K562 (cell line): Measurements from ENCODE around the gene AHI1. TPM values are rescaled to one million over a fixed set of nuclear protein-coding genes. Genes with fewer than 3 reads are reported as not detected.
A peak's percentile ranks its signal among the peaks of the same experiment; 100 is the strongest.

Experiments used
- FIP1L1 ChIP-seq: fragments of 200-400 bp; formaldehyde crosslinking; IDR thresholded peaks from 2 replicates; pipeline ENCODE4 v1.6.1; 2018; ENCODE audit warnings: mild to moderate bottlenecking, low read depth, low read length; ENCODE audit not compliant: poor library complexity, severe bottlenecking
- FOSL1 ChIP-seq: fragments of 200-800 bp; sonication (Bioruptor generic); conservative IDR thresholded peaks from 2 replicates; pipeline ENCODE4 v1.6.1; 2016; ENCODE audit warnings: missing genetic modification characterization, missing compliant biosample characterization
- GABPB1 ChIP-seq: sonication (generic); formaldehyde crosslinking; IDR thresholded peaks from 2 replicates; pipeline ENCODE4 v1.8.0; 2022; ENCODE audit warnings: mild to moderate bottlenecking, missing genetic modification reagents
- ILK ChIP-seq: fragments of 450-650 bp; IDR thresholded peaks from 2 replicates; pipeline ENCODE4 v1.6.1; 2016; ENCODE audit warnings: missing genetic modification characterization, low read depth, mild to moderate bottlenecking, missing compliant biosample characterization, moderate library complexity, borderline replicate concordance
- KAT7 ChIP-seq: sonication (generic); formaldehyde crosslinking; IDR thresholded peaks from 2 replicates; pipeline ENCODE4 v1.8.0; 2022; ENCODE audit warnings: missing genetic modification reagents, mild to moderate bottlenecking, borderline replicate concordance
- L3MBTL2 ChIP-seq: fragments of 450-650 bp; IDR thresholded peaks from 2 replicates; pipeline ENCODE4 v1.6.1; 2016; ENCODE audit warnings: mild to moderate bottlenecking, moderate library complexity
- MAZ ChIP-seq, 2 experiments: fragments of 450-650 bp in 1 of 2; sonication (generic) in 1 of 2; formaldehyde crosslinking; IDR thresholded peaks in 1 of 2; conservative IDR thresholded peaks in 1 of 2; 2 replicates each; pipeline versions ENCODE4 v1.4.0 to v1.5.0; 2020; ENCODE audit warnings: mild to moderate bottlenecking in 1 of 2, missing genetic modification reagents in 1 of 2
- PCBP1 ChIP-seq: fragments of 200-400 bp; formaldehyde crosslinking; IDR thresholded peaks from 2 replicates; pipeline ENCODE4 v1.6.1; 2018; ENCODE audit warnings: mild to moderate bottlenecking, low read depth, low read length; ENCODE audit not compliant: poor library complexity, severe bottlenecking
- POLR2G ChIP-seq: fragments of 200-400 bp; formaldehyde crosslinking; IDR thresholded peaks from 2 replicates; pipeline ENCODE4 v1.6.1; 2017; ENCODE audit warnings: low read depth, mild to moderate bottlenecking, antibody characterized with exemption, low read length, moderate library complexity
- RB1 ChIP-seq: fragments of 450-650 bp; IDR thresholded peaks from 2 replicates; pipeline ENCODE4 v1.6.1; 2017; ENCODE audit warnings: low read depth, mild to moderate bottlenecking
- SAFB ChIP-seq: fragments of 200-400 bp; formaldehyde crosslinking; IDR thresholded peaks from 2 replicates; pipeline ENCODE4 v1.6.1; 2017; ENCODE audit warnings: low read depth, low read length, borderline replicate concordance
- TRIM24 ChIP-seq, 2 experiments: fragments of 450-650 bp; IDR thresholded peaks; 2 replicates each; pipeline ENCODE4 v1.6.1; 2016
- ZNF134 ChIP-seq: fragments of 250-450 bp; sonication (Bioruptor Pico); conservative IDR thresholded peaks from 2 replicates; pipeline ENCODE4 v1.4.0; 2020
- ZNF316 ChIP-seq: fragments of 450-650 bp; IDR thresholded peaks from 2 replicates; pipeline ENCODE4 v1.6.1; 2016
- polyA plus RNA-seq, 8 experiments: library from polyadenylated mRNA; depleted of rRNA in 4 of 8; stranded (reverse) in 5 of 8; unstranded in 3 of 8; fragments of >200 nt; fragmentation: Nextera tagmentation in 2 of 8; fragmentation: Illumina TruSeq in 1 of 8; extraction: Ambion mirVana in 2 of 8; extraction: Trizol in 1 of 8; gene quantifications; 2 replicates each; pipeline versions ENCODE4 v1.2.1 to v1.2.3, GENCODE V29; 2011 to 2014; ENCODE audit warnings: inconsistent platforms in 1 of 8, missing spikeins in 1 of 8
- total RNA-seq, 7 experiments: library from RNA; depleted of rRNA in 6 of 7; stranded (reverse); fragments of >200 nt in 6 of 7; fragmentation: Illumina TruSeq in 2 of 7; extraction: Trizol in 2 of 7; gene quantifications; 2 replicates each; pipeline versions ENCODE4 v1.2.1 to v1.2.3, GENCODE V29; 2011 to 2021; ENCODE audit warnings: low replicate concordance in 1 of 7
- TF ChIP-seq, protein P1 (sequence below): fragments of 250-450 bp; sonication (Bioruptor Pico); IDR thresholded peaks from 2 replicates; pipeline ENCODE4 v1.4.0; 2020
- TF ChIP-seq, protein P2 (sequence below): sonication (generic); formaldehyde crosslinking; IDR thresholded peaks from 2 replicates; pipeline ENCODE4 v1.8.1; 2023; ENCODE audit warnings: mild to moderate bottlenecking, missing genetic modification reagents
- TF ChIP-seq, protein P3 (sequence below): fragments of 250-450 bp; sonication (Bioruptor Pico); IDR thresholded peaks from 2 replicates; pipeline ENCODE4 v1.4.0; 2020; ENCODE audit warnings: mild to moderate bottlenecking, moderate library complexity, borderline replicate concordance

Gene AHI1
- total and polyA plus RNA-seq, 9 of the 15 experiments (the other 6 are each of a cell fraction or from before 2014, with no cell fraction given), result 24.7 to 54.9 (median 32.2) TPM

DNA sequence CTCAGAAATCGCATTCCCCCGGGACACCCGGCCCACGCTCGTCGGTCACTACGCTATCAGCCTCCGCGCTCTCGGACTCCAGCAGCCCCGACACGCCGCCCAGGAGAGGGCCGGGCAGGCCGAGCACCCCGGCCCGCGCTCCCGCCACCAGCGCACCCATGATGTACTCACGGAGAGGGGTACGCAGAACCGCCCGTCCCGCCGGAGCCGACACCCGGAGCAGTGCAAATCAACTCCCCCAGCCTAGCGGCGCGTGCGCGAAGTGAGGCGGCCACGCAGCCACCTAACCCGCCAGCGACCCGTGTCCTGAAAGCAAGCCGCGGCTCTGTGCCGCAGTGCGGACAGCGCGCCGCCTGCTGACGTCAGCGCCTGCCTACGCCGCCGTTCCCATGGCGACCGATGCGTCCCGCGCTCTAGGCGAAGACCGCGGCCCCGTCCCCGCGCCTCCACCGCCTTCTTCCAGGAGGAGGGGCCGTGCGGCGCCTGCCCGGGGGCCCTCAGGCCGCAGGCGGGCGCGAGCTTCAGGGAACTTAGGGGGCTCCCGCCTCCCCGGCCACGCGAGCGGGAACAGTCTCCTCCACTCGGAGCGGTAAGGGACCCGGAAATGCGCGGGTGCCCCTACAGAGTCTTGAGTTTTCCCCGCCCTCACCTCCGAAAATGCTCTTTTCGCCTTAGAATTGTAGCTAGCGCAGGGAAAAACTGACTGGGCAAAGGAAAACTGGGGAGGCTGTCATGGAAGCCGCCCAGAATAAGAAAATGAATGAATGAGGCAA lies at the start of gene AHI1 (continued):
- TF ChIP-seq, protein P1, sequence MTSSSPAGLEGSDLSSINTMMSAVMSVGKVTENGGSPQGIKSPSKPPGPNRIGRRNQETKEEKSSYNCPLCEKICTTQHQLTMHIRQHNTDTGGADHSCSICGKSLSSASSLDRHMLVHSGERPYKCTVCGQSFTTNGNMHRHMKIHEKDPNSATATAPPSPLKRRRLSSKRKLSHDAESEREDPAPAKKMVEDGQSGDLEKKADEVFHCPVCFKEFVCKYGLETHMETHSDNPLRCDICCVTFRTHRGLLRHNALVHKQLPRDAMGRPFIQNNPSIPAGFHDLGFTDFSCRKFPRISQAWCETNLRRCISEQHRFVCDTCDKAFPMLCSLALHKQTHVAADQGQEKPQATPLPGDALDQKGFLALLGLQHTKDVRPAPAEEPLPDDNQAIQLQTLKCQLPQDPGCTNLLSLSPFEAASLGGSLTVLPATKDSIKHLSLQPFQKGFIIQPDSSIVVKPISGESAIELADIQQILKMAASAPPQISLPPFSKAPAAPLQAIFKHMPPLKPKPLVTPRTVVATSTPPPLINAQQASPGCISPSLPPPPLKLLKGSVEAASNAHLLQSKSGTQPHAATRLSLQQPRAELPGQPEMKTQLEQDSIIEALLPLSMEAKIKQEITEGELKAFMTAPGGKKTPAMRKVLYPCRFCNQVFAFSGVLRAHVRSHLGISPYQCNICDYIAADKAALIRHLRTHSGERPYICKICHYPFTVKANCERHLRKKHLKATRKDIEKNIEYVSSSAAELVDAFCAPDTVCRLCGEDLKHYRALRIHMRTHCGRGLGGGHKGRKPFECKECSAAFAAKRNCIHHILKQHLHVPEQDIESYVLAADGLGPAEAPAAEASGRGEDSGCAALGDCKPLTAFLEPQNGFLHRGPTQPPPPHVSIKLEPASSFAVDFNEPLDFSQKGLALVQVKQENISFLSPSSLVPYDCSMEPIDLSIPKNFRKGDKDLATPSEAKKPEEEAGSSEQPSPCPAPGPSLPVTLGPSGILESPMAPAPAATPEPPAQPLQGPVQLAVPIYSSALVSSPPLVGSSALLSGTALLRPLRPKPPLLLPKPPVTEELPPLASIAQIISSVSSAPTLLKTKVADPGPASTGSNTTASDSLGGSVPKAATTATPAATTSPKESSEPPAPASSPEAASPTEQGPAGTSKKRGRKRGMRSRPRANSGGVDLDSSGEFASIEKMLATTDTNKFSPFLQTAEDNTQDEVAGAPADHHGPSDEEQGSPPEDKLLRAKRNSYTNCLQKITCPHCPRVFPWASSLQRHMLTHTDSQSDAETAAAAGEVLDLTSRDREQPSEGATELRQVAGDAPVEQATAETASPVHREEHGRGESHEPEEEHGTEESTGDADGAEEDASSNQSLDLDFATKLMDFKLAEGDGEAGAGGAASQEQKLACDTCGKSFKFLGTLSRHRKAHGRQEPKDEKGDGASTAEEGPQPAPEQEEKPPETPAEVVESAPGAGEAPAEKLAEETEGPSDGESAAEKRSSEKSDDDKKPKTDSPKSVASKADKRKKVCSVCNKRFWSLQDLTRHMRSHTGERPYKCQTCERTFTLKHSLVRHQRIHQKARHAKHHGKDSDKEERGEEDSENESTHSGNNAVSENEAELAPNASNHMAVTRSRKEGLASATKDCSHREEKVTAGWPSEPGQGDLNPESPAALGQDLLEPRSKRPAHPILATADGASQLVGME, result peak; percentile 64; the same call in 1 of the 2 replicates
- TF ChIP-seq L3MBTL2 (peak; percentile 90), FIP1L1 (peak; percentile 95), TRIM24 (IDR thresholded peaks at IDR 0.05) (0 out of 4 replicates have a peak, but pooled peaks of 1 of the 2 experiments have one; percentile 20), FOSL1 (tag) (no peak), POLR2G (peak; percentile 99), ZNF134 (CRISPR knock-in tag) (no peak), PCBP1 (peak; percentile 93), GABPB1 (peak; percentile 87), RB1 (peak; percentile 98), ILK (no peak), SAFB (peak; percentile 90), ZNF316 (peak; percentile 88), KAT7 (CRISPR knock-in tag) (peak; percentile 97), MAZ (CRISPR knock-in tag; conservative IDR thresholded peaks at IDR 0.05 in 1 of 2, IDR thresholded peaks at IDR 0.05 in 1 of 2) (peak; percentile 75 to 92; a peak in 2 of 4 replicates)
- TF ChIP-seq, protein P2, sequence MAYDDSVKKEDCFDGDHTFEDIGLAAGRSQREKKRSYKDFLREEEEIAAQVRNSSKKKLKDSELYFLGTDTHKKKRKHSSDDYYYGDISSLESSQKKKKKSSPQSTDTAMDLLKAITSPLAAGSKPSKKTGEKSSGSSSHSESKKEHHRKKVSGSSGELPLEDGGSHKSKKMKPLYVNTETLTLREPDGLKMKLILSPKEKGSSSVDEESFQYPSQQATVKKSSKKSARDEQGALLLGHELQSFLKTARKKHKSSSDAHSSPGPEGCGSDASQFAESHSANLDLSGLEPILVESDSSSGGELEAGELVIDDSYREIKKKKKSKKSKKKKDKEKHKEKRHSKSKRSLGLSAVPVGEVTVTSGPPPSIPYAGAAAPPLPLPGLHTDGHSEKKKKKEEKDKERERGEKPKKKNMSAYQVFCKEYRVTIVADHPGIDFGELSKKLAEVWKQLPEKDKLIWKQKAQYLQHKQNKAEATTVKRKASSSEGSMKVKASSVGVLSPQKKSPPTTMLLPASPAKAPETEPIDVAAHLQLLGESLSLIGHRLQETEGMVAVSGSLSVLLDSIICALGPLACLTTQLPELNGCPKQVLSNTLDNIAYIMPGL (CRISPR knock-in tag), result peak; percentile 89
- TF ChIP-seq, protein P3, sequence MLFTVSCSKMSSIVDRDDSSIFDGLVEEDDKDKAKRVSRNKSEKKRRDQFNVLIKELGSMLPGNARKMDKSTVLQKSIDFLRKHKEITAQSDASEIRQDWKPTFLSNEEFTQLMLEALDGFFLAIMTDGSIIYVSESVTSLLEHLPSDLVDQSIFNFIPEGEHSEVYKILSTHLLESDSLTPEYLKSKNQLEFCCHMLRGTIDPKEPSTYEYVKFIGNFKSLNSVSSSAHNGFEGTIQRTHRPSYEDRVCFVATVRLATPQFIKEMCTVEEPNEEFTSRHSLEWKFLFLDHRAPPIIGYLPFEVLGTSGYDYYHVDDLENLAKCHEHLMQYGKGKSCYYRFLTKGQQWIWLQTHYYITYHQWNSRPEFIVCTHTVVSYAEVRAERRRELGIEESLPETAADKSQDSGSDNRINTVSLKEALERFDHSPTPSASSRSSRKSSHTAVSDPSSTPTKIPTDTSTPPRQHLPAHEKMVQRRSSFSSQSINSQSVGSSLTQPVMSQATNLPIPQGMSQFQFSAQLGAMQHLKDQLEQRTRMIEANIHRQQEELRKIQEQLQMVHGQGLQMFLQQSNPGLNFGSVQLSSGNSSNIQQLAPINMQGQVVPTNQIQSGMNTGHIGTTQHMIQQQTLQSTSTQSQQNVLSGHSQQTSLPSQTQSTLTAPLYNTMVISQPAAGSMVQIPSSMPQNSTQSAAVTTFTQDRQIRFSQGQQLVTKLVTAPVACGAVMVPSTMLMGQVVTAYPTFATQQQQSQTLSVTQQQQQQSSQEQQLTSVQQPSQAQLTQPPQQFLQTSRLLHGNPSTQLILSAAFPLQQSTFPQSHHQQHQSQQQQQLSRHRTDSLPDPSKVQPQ (CRISPR knock-in tag), result no peak
